Prostate gland (tissue), 2 donors: ENCODE results near the gene AMD1.
A peak's percentile ranks its signal among the peaks of the same experiment; 100 is the strongest.

Experiments
- CTCF ChIP-seq, 4 experiments: fragments of 200-600 bp in 2 of 4; fragments of 450-650 bp in 2 of 4; sonication (generic) in 2 of 4; IDR thresholded peaks; 1 replicate in 3 of 4; 2 replicates in 1 of 4; pipeline ENCODE4 v1.5.1; 2016 to 2019; ENCODE audit warnings: antibody characterized with exemption in 4 of 4, mild to moderate bottlenecking in 2 of 4, moderate library complexity in 2 of 4
- POLR2A ChIP-seq: fragments of 450-650 bp; IDR thresholded peaks from one replicate; pipeline ENCODE4 v1.6.1; 2016; ENCODE audit warnings: antibody characterized with exemption, mild to moderate bottlenecking
- POLR2AphosphoS5 ChIP-seq: sonication (generic); formaldehyde crosslinking; IDR thresholded peaks from one replicate; pipeline ENCODE4 v1.6.1; 2017; ENCODE audit warnings: antibody characterized with exemption

GRCh38 chr6:110897433-110897832, 22.8 kb downstream of the AMD1 start:
- TF ChIP-seq CTCF (IDR thresholded peaks at IDR 0.05) (no peak), POLR2AphosphoS5 (peak; percentile 10), POLR2A (no peak)
